Mesenchymal stem cell (in vitro differentiated cells and primary cell): ENCODE results near the gene ARHGEF1.

Source experiments
- DNase-seq: peaks from one replicate; pipeline ENCODE4 v3.0.0-alpha.2; 2013
- H2AFZ ChIP-seq: one replicate; pipeline ENCODE4 v1.6.1; 2013; ENCODE audit warnings: low read depth, mild to moderate bottlenecking, control low read depth, inconsistent platforms, low read length, moderate library complexity
- H2AK5ac ChIP-seq: 2 replicates; pipeline ENCODE4 v1.6.1; 2013; ENCODE audit warnings: low read length, moderate library complexity, mild to moderate bottlenecking, inconsistent platforms; ENCODE audit not compliant: severe bottlenecking
- H2BK120ac ChIP-seq: one replicate; pipeline ENCODE4 v1.6.1; 2013; ENCODE audit warnings: low read depth, mild to moderate bottlenecking, inconsistent platforms, low read length, moderate library complexity
- H2BK12ac ChIP-seq, 2 experiments: one replicate each; pipeline ENCODE4 v1.6.1; 2013; ENCODE audit warnings: inconsistent platforms in 2 of 2, low read length in 2 of 2, mild to moderate bottlenecking in 2 of 2, moderate library complexity in 2 of 2, control low read depth in 1 of 2
- H2BK15ac ChIP-seq: one replicate; pipeline ENCODE4 v1.6.1; 2013; ENCODE audit warnings: mild to moderate bottlenecking, low read depth, inconsistent platforms; ENCODE audit not compliant: poor library complexity, severe bottlenecking
- H2BK5ac ChIP-seq: 2 replicates; pipeline ENCODE4 v1.6.1; 2013; ENCODE audit warnings: low read depth, mild to moderate bottlenecking, low read length, control low read depth, inconsistent platforms; ENCODE audit not compliant: poor library complexity, severe bottlenecking
- H3K14ac ChIP-seq, 2 experiments: one replicate each; pipeline ENCODE4 v1.6.1; 2013; ENCODE audit warnings: inconsistent platforms in 2 of 2, low read length in 2 of 2, control low read depth in 1 of 2, mild to moderate bottlenecking in 1 of 2, moderate library complexity in 1 of 2
- H3K18ac ChIP-seq, 2 experiments: one replicate each; pipeline ENCODE4 v1.6.1; 2013; ENCODE audit warnings: inconsistent platforms in 2 of 2, low read length in 2 of 2, control low read depth in 1 of 2, low read depth in 1 of 2, mild to moderate bottlenecking in 1 of 2
- H3K23ac ChIP-seq, 2 experiments: one replicate each; pipeline ENCODE4 v1.6.1; 2013; ENCODE audit warnings: inconsistent platforms in 2 of 2, low read length in 2 of 2, mild to moderate bottlenecking in 2 of 2, moderate library complexity in 2 of 2, control low read depth in 1 of 2
- H3K27ac ChIP-seq: 2 replicates; pipeline ENCODE4 v1.5.1; 2013; ENCODE audit warnings: mild to moderate bottlenecking, moderate library complexity, low read length, control low read depth, inconsistent platforms; ENCODE audit not compliant: poor library complexity, severe bottlenecking
- H3K27me3 ChIP-seq, 2 experiments: 2 replicates each; pipeline versions ENCODE4 v1.6.1 to v1.7.0; 2013; ENCODE audit warnings: low read length in 2 of 2, mild to moderate bottlenecking in 2 of 2, moderate library complexity in 2 of 2, control low read depth in 1 of 2, inconsistent platforms in 1 of 2; ENCODE audit not compliant: control insufficient read depth in 1 of 2, insufficient read depth in 1 of 2
- H3K36me3 ChIP-seq, 2 experiments: 2 replicates each; pipeline versions ENCODE4 v1.6.1 to v1.7.0; 2013; ENCODE audit warnings: low read length in 2 of 2, control low read depth in 1 of 2, inconsistent platforms in 1 of 2, low read depth in 1 of 2, mild to moderate bottlenecking in 1 of 2; ENCODE audit not compliant: insufficient read depth in 2 of 2, control insufficient read depth in 1 of 2
- H3K4ac ChIP-seq, 2 experiments: one replicate each; pipeline ENCODE4 v1.6.1; 2013; ENCODE audit warnings: inconsistent platforms in 2 of 2, low read length in 2 of 2, mild to moderate bottlenecking in 2 of 2, moderate library complexity in 2 of 2, control low read depth in 1 of 2, low read depth in 1 of 2
- H3K4me1 ChIP-seq: 2 replicates; pipeline ENCODE4 v1.6.1; 2013; ENCODE audit warnings: low read depth, low read length, control low read depth; ENCODE audit not compliant: control insufficient read depth, insufficient read depth
- H3K4me2 ChIP-seq: 2 replicates; pipeline ENCODE4 v1.6.1; 2013; ENCODE audit warnings: low read length, mild to moderate bottlenecking, inconsistent platforms; ENCODE audit not compliant: poor library complexity, severe bottlenecking
- H3K4me3 ChIP-seq, 2 experiments: 2 replicates each; pipeline versions ENCODE4 v1.5.1 to v1.7.0; 2013; ENCODE audit warnings: low read length in 2 of 2, mild to moderate bottlenecking in 2 of 2, control low read depth in 1 of 2, low read depth in 1 of 2; ENCODE audit not compliant: insufficient read depth in 1 of 2
- H3K79me1 ChIP-seq: replicated peaks from 2 replicates; pipeline ENCODE4 v1.6.1; 2013; ENCODE audit warnings: mild to moderate bottlenecking, control low read depth, low read length, inconsistent platforms; ENCODE audit not compliant: poor library complexity, severe bottlenecking
- H3K9ac ChIP-seq: 2 replicates; pipeline ENCODE4 v1.7.0; 2013; ENCODE audit warnings: mild to moderate bottlenecking, low read length, moderate library complexity
- H3K9me3 ChIP-seq: 2 replicates; pipeline ENCODE4 v1.7.0; 2013; ENCODE audit warnings: mild to moderate bottlenecking, low read length; ENCODE audit not compliant: control insufficient read depth
- H4K8ac ChIP-seq: one replicate; pipeline ENCODE4 v1.6.1; 2013; ENCODE audit warnings: inconsistent platforms, mild to moderate bottlenecking, low read length, moderate library complexity
- H4K91ac ChIP-seq: one replicate; pipeline ENCODE4 v1.6.1; 2013; ENCODE audit warnings: mild to moderate bottlenecking, low read length, inconsistent platforms
- WGBS: methylation state at CpG from one replicate; pipeline ENCODE4 v1.1.7; 2013; ENCODE audit warnings: mixed read lengths; 5-methylcytosine and 5-hydroxymethylcytosine counted together

Gene ARHGEF1

GRCh38 chr19:41879080-41879479 is 3.9 kb upstream of the ARHGEF1 start:
- no peak overlapping the region for H3K9ac ChIP-seq
- no peak overlapping the region for H2BK120ac ChIP-seq
- no peaks in the 10 kb centered on the region for H3K9me3 ChIP-seq
- no peaks in the 10 kb centered on the region for H3K79me1 ChIP-seq
- H2BK12ac ChIP-seq: no peak overlapping the region
- H3K36me3 ChIP-seq: no peaks in the 10 kb centered on the region
- DNase-seq: no peak
- no peak overlapping the region for H2BK5ac ChIP-seq
- no peak overlapping the region for H3K14ac ChIP-seq
- H3K4ac ChIP-seq: no peak overlapping the region
- 83% methylated on average over 21 of the region's 21 CpGs for WGBS
- peaks cover 15 to 26% of the 10 kb centered on the region in 2 experiments for H3K27me3 ChIP-seq
- H3K23ac ChIP-seq: no peak overlapping the region
- H4K8ac ChIP-seq: no peak overlapping the region
- H3K18ac ChIP-seq: no peak overlapping the region
- no peak overlapping the region for H2AK5ac ChIP-seq
- H3K4me3 ChIP-seq: no peak overlapping the region
- H3K27ac ChIP-seq: no peak overlapping the region
- H3K4me2 ChIP-seq: no peak overlapping the region
- H2AFZ ChIP-seq: no peak overlapping the region
- no peak overlapping the region for H4K91ac ChIP-seq
- no peak overlapping the region for H2BK15ac ChIP-seq
- H3K4me1 ChIP-seq: peaks cover 4% of the 10 kb centered on the region

- Histone ChIP-seq H3K4me2 (no peak overlapping the region), H2AK5ac (no peak overlapping the region), H3K27ac (no peak overlapping the region), H3K9ac (no peak overlapping the region), H3K27me3 (peaks cover 15 to 26% of the 10 kb centered on the region in 2 experiments), H2AFZ (no peak overlapping the region), H3K4ac (no peak overlapping the region), H2BK5ac (no peak overlapping the region), H3K9me3 (no peaks in the 10 kb centered on the region), H3K79me1 (peaks cover 4% of the 10 kb centered on the region), H3K36me3 (no peaks in the 10 kb centered on the region), H4K91ac (no peak overlapping the region), H3K23ac (no peak overlapping the region), H2BK120ac (no peak overlapping the region), H2BK12ac (no peak overlapping the region), H3K4me3 (no peak overlapping the region), H4K8ac (no peak overlapping the region), H3K14ac (no peak overlapping the region), H3K4me1 (peaks cover 4% of the 10 kb centered on the region), H3K18ac (no peak overlapping the region), H2BK15ac (no peak overlapping the region)
- DNase-seq: no peak
- 76% methylated on average over 5 of the region's 7 CpGs for WGBS
These were observed 3.2 kb upstream of the ARHGEF1 start for GRCh38 chr19:41879670-41880328.

- Histone ChIP-seq H3K4ac (no peak overlapping the region), H3K9me3 (no peaks in the 10 kb centered on the region), H3K79me1 (peaks cover 8% of the 10 kb centered on the region), H3K4me3 (no peak overlapping the region), H2AFZ (no peak overlapping the region), H2BK15ac (no peak overlapping the region), H4K91ac (no peak overlapping the region), H3K18ac (no peak overlapping the region), H2AK5ac (no peak overlapping the region), H3K4me1 (peaks cover 8% of the 10 kb centered on the region), H3K4me2 (no peak overlapping the region), H3K9ac (no peak overlapping the region), H2BK12ac (no peak overlapping the region), H3K27ac (no peak overlapping the region), H2BK5ac (no peak overlapping the region), H3K27me3 (peaks cover 15 to 26% of the 10 kb centered on the region in 2 experiments), H2BK120ac (no peak overlapping the region), H4K8ac (no peak overlapping the region), H3K36me3 (no peaks in the 10 kb centered on the region), H3K23ac (no peak overlapping the region), H3K14ac (no peak overlapping the region)
- DNase-seq: no peak
- 87% methylated on average over 3 of the region's 5 CpGs for WGBS
These were observed 2.7 kb upstream of the ARHGEF1 start for GRCh38 chr19:41880329-41880708.

DNA sequence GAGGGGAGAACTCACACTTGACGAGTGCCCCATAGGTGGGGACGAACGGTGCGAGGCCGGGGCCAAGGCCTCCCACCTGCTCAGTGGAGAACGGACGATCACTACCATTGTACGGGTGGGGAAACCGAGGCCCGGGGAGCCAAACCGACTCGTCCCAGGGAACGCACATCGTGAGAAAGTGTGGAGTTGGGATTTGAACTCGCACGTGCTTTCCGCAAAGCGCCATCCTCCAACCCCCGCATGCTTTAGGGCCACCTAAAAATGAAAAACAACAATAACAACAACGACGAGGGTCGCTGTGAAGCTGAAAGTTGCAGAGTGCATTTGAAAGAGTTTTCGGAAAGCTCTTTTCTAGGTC is 458 bp downstream of the ARHGEF1 start:
- peak overlapping the region; percentile 89 to 90 for H3K18ac ChIP-seq
- H3K79me1 ChIP-seq: peaks cover 19% of the 10 kb centered on the region
- H3K9ac ChIP-seq: peak overlapping the region; percentile 97
- H3K27me3 ChIP-seq: peaks cover 2 to 13% of the 10 kb centered on the region in 2 experiments
- H3K4me1 ChIP-seq: peaks cover 24% of the 10 kb centered on the region
- no peak overlapping the region for H2BK5ac ChIP-seq
- peak overlapping the region; percentile 94 for H4K91ac ChIP-seq
- 5% methylated on average over 13 of the region's 23 CpGs for whole genome bisulfite sequencing
- H3K4me2 ChIP-seq: peak overlapping the region; percentile 72
- peak overlapping the region; percentile 85 for H2BK120ac ChIP-seq
- H4K8ac ChIP-seq: peak overlapping the region; percentile 93
- H2BK15ac ChIP-seq: peak overlapping the region; percentile 92
- no peaks in the 10 kb centered on the region for H3K9me3 ChIP-seq
- H2BK12ac ChIP-seq: peak overlapping the region in 1 of 2 experiments; percentile 21
- peak overlapping the region; percentile 6 to 78 for H3K14ac ChIP-seq
- peak overlapping the region; percentile 49 for H2AFZ ChIP-seq
- peaks cover 5 to 6% of the 10 kb centered on the region in 2 experiments for H3K36me3 ChIP-seq
- peak overlapping the region; percentile 89 to 91 for H3K4ac ChIP-seq
- peak overlapping the region; percentile 43 for H2AK5ac ChIP-seq
- no peak overlapping the region for H3K27ac ChIP-seq
- no peak for DNase-seq
- no peak overlapping the region for H3K23ac ChIP-seq
- H3K4me3 ChIP-seq: peak overlapping the region; percentile 87 to 99
